PFSK-1 (cell line): Measurements from ENCODE around the gene POT1.

ENCODE experiments used
- FOXP2 ChIP-seq: optimal IDR thresholded peaks from 2 replicates; pipeline ENCODE3; 2011; ENCODE audit warnings: borderline replicate concordance, control low read depth, inconsistent platforms; ENCODE audit not compliant: insufficient read depth; ENCODE audit errors: extremely low read length, extremely low read depth
- POLR2AphosphoS5 ChIP-seq: IDR thresholded peaks from 2 replicates; pipeline ENCODE4 v1.6.1; 2012; ENCODE audit warnings: low read depth, mild to moderate bottlenecking, control low read depth, low read length, moderate library complexity
- REST ChIP-seq, 2 experiments: IDR thresholded peaks; 2 replicates each; pipeline versions ENCODE4 v1.6.1 to v1.8.0; 2011 to 2012; ENCODE audit warnings: low read depth in 2 of 2, low read length in 2 of 2, control low read depth in 1 of 2, inconsistent platforms in 1 of 2, mild to moderate bottlenecking in 1 of 2, moderate library complexity in 1 of 2; ENCODE audit not compliant: insufficient read depth in 1 of 2
- TAF1 ChIP-seq: IDR thresholded peaks from 2 replicates; pipeline ENCODE4 v1.6.1; 2012; ENCODE audit warnings: low read length, control low read depth, borderline replicate concordance; ENCODE audit not compliant: insufficient read depth

- TF ChIP-seq TAF1: no peak
- no peak for TF ChIP-seq POLR2AphosphoS5
- TF ChIP-seq REST (IDR thresholded peaks at IDR 0.05; ENCODE audit: insufficient read depth in 1 of 2, low read depth in 2 of 2, low read length in 2 of 2): no peak
- no peak for TF ChIP-seq FOXP2
Measured at GRCh38 chr7:124887247-124887646, 42.4 kb downstream of the POT1 start.
